ENCODE data around the gene TP63. TPM values are rescaled to one million over a fixed set of nuclear protein-coding genes. Genes with fewer than 3 reads are reported as not detected.

TP63 gene
- polyA plus RNA-seq, 3 donors: not detected

DNA sequence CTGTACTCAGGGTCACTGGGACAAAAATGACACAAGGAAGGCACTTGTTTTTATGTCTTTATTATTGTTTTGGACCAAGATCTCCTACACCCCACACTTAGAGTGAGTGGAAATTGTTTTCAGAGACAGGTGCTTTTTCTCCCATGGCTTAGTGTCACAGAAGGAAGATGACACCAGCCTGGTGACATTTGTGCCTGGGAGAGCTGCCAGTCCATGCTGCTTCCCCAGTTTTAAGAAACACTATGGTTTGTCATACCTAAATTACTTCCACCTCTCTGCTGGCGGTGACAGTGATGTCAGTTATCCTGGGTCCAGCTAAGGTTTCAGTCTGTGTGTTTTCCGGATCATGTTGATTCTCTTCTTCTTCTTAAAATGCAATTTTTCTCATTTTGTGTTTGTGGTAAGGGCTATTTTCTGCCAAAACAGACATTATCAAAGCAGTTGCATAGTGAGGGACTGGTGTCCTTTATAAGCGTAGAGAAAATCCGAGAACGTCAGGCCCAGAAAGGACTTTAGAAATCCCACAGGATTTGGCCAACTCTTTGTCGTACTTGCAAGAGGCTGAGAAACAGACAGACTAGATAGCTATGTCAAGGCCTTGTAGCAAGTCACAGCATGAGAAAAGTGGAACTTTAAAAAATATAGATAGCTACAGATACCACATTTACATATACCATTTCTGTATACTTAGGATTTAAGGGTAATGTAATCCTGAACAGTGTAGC is 149.5 kb downstream of the TP63 start:
- Mint-ChIP-seq H3K27ac (no peak overlapping the region), H3K27me3 (ENCODE audit: low read depth in 3 of 3) (no peaks in the 10 kb centered on the region), H3K4me3 (no peak overlapping the region), H3K36me3 (no peaks in the 10 kb centered on the region), H3K9me3 (peaks cover 0 to 3% (median 0%) of the 10 kb centered on the region in 7 donors), H3K4me1 (no peaks in the 10 kb centered on the region)
- no peak for DNase-seq
- no peak overlapping the region for H2AFZ ChIP-seq (ENCODE audit: insufficient read depth, low read depth, low read length, poor library complexity, severe bottlenecking)
- no peaks in the 10 kb centered on the region for H3K36me3 ChIP-seq (replicated peaks in 1 of 2; ENCODE audit: control insufficient read depth in 1 of 2, insufficient read depth in 2 of 2, low read length in 2 of 2)
- no peak overlapping the region for H3K9ac ChIP-seq (ENCODE audit: insufficient read depth, low read length, poor library complexity, severe bottlenecking)
- H4K20me1 ChIP-seq (ENCODE audit: insufficient read depth, low read length): no peaks in the 10 kb centered on the region
- H3K79me2 ChIP-seq (ENCODE audit: insufficient read depth, low read length): no peaks in the 10 kb centered on the region
- H3K4me3 ChIP-seq (replicated peaks in 1 of 3; ENCODE audit: low read depth in 2 of 3, low read length in 3 of 3): no peak overlapping the region
- H3K27ac ChIP-seq (ENCODE audit: low read depth in 1 of 2, low read length in 2 of 2): no peak overlapping the region
- no peaks in the 10 kb centered on the region for H3K9me3 ChIP-seq (replicated peaks in 1 of 2; ENCODE audit: control insufficient read depth in 1 of 2, insufficient read depth in 1 of 2, low read length in 2 of 2)
- intact Hi-C loops (cut with micrococcal nuclease): no loop called here
- no peaks in the 10 kb centered on the region for H3K27me3 ChIP-seq (ENCODE audit: control insufficient read depth in 2 of 2, insufficient read depth in 2 of 2, low read length in 2 of 2)
- TF ChIP-seq, protein P1, sequence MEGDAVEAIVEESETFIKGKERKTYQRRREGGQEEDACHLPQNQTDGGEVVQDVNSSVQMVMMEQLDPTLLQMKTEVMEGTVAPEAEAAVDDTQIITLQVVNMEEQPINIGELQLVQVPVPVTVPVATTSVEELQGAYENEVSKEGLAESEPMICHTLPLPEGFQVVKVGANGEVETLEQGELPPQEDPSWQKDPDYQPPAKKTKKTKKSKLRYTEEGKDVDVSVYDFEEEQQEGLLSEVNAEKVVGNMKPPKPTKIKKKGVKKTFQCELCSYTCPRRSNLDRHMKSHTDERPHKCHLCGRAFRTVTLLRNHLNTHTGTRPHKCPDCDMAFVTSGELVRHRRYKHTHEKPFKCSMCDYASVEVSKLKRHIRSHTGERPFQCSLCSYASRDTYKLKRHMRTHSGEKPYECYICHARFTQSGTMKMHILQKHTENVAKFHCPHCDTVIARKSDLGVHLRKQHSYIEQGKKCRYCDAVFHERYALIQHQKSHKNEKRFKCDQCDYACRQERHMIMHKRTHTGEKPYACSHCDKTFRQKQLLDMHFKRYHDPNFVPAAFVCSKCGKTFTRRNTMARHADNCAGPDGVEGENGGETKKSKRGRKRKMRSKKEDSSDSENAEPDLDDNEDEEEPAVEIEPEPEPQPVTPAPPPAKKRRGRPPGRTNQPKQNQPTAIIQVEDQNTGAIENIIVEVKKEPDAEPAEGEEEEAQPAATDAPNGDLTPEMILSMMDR (IDR thresholded peaks at IDR 0.05): no peak
- WGBS (ENCODE audit: insufficient coverage): 60% methylated on average over 1 of the region's 6 CpGs
- H3K4me1 ChIP-seq (ENCODE audit: control insufficient read depth in 1 of 2, insufficient read depth in 2 of 2, low read length in 2 of 2): no peaks in the 10 kb centered on the region
- H3K4me2 ChIP-seq (replicated peaks; ENCODE audit: extremely low read depth, low read length, poor library complexity, severe bottlenecking): no peak overlapping the region

DNA sequence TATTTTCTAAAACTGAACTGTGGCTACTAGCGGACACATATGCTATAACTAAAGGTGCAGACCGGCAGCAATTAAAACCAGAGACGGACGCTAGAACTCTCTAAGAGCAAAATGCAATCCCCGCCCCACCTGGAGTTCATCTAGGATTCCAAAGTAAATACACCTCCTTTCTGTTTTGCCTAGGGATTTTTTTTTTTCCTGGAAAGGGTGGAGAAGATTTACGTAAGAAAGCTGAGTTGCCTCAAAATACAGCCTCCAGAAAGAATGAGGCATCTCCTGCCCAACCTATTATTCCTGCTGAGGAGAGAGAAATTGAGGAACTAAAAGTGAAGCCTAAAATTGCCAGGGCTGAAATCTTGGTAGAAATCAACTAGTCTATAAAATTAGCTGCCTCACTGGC is 150.2 kb downstream of the TP63 start:
- H3K27ac ChIP-seq (ENCODE audit: low read depth in 1 of 2, low read length in 2 of 2): no peak overlapping the region
- H3K9ac ChIP-seq (ENCODE audit: insufficient read depth, low read length, poor library complexity, severe bottlenecking): no peak overlapping the region
- Mint-ChIP-seq H3K27me3 (ENCODE audit: low read depth in 3 of 3) (no peaks in the 10 kb centered on the region), H3K9me3 (peaks cover 0 to 3% (median 0%) of the 10 kb centered on the region in 7 donors), H3K4me1 (no peaks in the 10 kb centered on the region), H3K36me3 (no peaks in the 10 kb centered on the region), H3K4me3 (no peak overlapping the region), H3K27ac (no peak overlapping the region)
- no peaks in the 10 kb centered on the region for H3K36me3 ChIP-seq (replicated peaks in 1 of 2; ENCODE audit: control insufficient read depth in 1 of 2, insufficient read depth in 2 of 2, low read length in 2 of 2)
- no peak overlapping the region for H2AFZ ChIP-seq (ENCODE audit: insufficient read depth, low read depth, low read length, poor library complexity, severe bottlenecking)
- H3K4me3 ChIP-seq (replicated peaks in 1 of 3; ENCODE audit: low read depth in 2 of 3, low read length in 3 of 3): no peak overlapping the region
- H3K27me3 ChIP-seq (ENCODE audit: control insufficient read depth in 2 of 2, insufficient read depth in 2 of 2, low read length in 2 of 2): no peaks in the 10 kb centered on the region
- TF ChIP-seq, protein P1 (IDR thresholded peaks at IDR 0.05): no peak
- no CpG with 5 or more reads among the region's 6 CpGs for WGBS (ENCODE audit: insufficient coverage)
- no peaks in the 10 kb centered on the region for H3K9me3 ChIP-seq (replicated peaks in 1 of 2; ENCODE audit: control insufficient read depth in 1 of 2, insufficient read depth in 1 of 2, low read length in 2 of 2)
- H3K79me2 ChIP-seq (ENCODE audit: insufficient read depth, low read length): no peaks in the 10 kb centered on the region
- H4K20me1 ChIP-seq (ENCODE audit: insufficient read depth, low read length): no peaks in the 10 kb centered on the region
- no peak for DNase-seq
- intact Hi-C loops (cut with micrococcal nuclease): no loop called here
- no peaks in the 10 kb centered on the region for H3K4me1 ChIP-seq (ENCODE audit: control insufficient read depth in 1 of 2, insufficient read depth in 2 of 2, low read length in 2 of 2)
- no peak overlapping the region for H3K4me2 ChIP-seq (replicated peaks; ENCODE audit: extremely low read depth, low read length, poor library complexity, severe bottlenecking)

Data from CD14-positive monocyte (primary cell).